22Rv1 (cell line): ENCODE measurements around the gene AGAP9.
"Not testable (repeated sequence)": the region's sequence is repeated elsewhere in the genome, so short reads cannot be mapped to it uniquely, and the experiment has no call there.

ENCODE experiments used
- ZFX ChIP-seq: fragments of 450-650 bp; IDR thresholded peaks from 2 replicates; pipeline ENCODE4 v1.6.1; 2017; ENCODE audit warnings: antibody characterized with exemption, borderline replicate concordance
- TF ChIP-seq, protein P1 (sequence below): fragments of 450-650 bp; IDR thresholded peaks from 2 replicates; pipeline ENCODE4 v1.5.1; 2017; ENCODE audit warnings: mild to moderate bottlenecking

- TF ChIP-seq, protein P1, sequence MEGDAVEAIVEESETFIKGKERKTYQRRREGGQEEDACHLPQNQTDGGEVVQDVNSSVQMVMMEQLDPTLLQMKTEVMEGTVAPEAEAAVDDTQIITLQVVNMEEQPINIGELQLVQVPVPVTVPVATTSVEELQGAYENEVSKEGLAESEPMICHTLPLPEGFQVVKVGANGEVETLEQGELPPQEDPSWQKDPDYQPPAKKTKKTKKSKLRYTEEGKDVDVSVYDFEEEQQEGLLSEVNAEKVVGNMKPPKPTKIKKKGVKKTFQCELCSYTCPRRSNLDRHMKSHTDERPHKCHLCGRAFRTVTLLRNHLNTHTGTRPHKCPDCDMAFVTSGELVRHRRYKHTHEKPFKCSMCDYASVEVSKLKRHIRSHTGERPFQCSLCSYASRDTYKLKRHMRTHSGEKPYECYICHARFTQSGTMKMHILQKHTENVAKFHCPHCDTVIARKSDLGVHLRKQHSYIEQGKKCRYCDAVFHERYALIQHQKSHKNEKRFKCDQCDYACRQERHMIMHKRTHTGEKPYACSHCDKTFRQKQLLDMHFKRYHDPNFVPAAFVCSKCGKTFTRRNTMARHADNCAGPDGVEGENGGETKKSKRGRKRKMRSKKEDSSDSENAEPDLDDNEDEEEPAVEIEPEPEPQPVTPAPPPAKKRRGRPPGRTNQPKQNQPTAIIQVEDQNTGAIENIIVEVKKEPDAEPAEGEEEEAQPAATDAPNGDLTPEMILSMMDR, result not testable (repeated sequence)
- not testable (repeated sequence) for TF ChIP-seq ZFX
These were observed 37.5 kb downstream of the AGAP9 start for GRCh38 chr10:47485943-47486342.
